Choroid plexus epithelial cell (primary cell): ENCODE measurements around the gene STK10.

Experiments
- DNase-seq: peaks from one replicate; pipeline ENCODE4 v3.0.0-alpha.2; 2010; ENCODE audit warnings: low read depth
- H3K4me3 ChIP-seq: 2 replicates; pipeline ENCODE4 v1.5.1; 2011; ENCODE audit warnings: low read depth, mild to moderate bottlenecking, control low read depth, low read length, moderate library complexity
- TF ChIP-seq, protein P1 (sequence below): conservative IDR thresholded peaks from 2 replicates; pipeline ENCODE4 v1.5.1; 2011; ENCODE audit warnings: low read depth, mild to moderate bottlenecking, control low read depth, inconsistent platforms, low read length, moderate library complexity

STK10 gene

DNA sequence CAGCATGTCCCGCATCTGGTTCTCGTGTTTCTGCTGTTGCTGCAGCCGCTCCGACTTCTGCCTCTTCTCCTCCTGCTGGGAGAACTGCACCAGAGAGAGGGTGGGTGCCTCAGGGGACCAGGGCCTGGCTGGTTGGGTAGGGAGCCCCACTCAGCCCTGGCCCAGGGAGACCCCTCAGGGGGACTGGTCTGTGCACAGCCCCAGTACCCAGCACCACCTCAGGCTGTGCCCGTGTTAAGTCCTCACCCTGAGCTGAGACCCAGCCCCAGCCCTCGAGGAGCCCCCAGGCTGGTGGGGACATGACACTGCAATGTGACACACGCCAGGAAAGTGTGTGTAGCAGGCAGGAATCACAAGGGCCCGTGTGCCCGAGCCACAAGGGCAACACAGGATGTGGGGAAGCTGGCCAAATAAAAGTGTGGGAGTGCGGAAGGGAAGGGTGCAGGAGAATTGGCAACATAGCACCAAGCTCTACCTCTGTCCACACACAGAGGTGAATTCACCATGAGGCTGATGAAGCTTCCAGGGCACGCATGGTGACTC, 133.3 kb downstream of the STK10 start:
- no peak overlapping the region for H3K4me3 ChIP-seq
- TF ChIP-seq, protein P1, sequence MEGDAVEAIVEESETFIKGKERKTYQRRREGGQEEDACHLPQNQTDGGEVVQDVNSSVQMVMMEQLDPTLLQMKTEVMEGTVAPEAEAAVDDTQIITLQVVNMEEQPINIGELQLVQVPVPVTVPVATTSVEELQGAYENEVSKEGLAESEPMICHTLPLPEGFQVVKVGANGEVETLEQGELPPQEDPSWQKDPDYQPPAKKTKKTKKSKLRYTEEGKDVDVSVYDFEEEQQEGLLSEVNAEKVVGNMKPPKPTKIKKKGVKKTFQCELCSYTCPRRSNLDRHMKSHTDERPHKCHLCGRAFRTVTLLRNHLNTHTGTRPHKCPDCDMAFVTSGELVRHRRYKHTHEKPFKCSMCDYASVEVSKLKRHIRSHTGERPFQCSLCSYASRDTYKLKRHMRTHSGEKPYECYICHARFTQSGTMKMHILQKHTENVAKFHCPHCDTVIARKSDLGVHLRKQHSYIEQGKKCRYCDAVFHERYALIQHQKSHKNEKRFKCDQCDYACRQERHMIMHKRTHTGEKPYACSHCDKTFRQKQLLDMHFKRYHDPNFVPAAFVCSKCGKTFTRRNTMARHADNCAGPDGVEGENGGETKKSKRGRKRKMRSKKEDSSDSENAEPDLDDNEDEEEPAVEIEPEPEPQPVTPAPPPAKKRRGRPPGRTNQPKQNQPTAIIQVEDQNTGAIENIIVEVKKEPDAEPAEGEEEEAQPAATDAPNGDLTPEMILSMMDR = no peak
- DNase-seq = no peak

DNA sequence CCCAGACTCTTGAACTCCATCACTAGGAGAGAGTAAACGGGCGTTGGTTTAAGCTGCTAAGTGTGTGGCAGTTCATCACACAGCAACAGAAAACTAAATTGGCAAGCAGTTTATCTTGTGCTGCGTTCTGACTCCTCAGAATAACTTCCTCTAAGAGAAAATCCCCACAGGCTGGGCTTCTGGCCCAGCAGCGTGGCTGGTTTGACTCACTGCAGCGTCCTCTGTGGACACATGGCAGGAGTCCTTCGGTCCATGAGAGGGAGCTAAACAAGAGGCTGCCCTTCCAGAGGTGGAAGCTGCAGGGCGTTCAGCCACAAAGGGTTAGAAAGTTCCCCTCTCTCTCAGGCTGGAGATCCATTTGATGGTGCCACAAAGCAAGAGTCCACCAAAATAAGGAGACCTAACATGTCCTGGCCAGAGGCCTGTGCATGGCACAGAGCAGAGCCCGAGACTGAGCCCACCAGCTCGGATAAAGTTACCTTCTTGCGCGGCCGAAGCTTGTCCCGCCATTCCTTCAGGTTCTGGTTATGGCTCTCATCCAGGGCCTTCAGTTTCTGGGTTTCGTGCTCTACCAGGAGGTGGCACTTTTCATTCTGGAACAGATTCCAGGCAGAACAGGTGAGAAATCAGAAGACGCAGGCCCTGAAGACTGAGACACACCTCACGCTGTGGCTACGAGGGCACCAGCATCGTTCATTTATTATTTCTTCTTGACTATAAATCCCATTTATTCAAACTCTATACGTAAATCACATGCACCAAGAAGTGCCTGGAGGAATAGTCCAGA, 135.4 kb downstream of the STK10 start:
- DNase-seq = peak; percentile 89
- TF ChIP-seq, protein P1 = peak; percentile 57
- H3K4me3 ChIP-seq = no peak overlapping the region

DNA sequence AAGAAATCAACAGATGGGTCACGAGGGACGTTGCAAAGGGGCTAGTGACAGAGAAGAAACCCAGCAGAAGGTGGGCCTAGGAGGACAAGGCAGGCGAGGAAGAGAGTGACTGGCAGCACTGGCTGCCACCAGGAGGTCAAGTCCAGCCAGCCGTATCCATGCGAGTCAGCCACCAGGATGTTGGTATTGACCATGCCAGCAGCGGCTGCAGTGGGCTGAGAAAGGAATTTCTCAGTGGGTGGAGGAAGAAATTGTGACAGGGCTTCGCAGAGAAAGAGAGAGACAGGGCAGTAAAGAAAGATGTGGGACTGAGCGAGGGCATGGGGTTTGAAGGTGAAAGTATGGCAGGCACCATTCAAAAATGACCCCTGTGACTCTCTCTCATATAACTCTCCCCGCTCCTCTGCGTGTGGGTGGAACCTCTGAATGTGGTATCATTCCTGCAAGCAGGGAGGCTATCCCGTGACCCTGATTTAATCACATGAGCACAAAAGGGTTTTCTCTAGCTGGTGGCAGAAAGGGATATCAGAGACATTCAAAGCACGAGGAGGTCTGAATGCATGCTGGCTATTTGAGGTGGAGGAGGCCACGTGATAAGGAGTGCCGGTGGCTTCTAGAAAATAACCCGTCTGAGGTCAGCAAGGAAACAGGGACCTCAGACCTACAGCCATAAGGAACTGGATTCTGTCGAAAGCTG, 136.2 kb downstream of the STK10 start:
- TF ChIP-seq, protein P1 = no peak
- H3K4me3 ChIP-seq = no peak overlapping the region
- DNase-seq = no peak

DNA sequence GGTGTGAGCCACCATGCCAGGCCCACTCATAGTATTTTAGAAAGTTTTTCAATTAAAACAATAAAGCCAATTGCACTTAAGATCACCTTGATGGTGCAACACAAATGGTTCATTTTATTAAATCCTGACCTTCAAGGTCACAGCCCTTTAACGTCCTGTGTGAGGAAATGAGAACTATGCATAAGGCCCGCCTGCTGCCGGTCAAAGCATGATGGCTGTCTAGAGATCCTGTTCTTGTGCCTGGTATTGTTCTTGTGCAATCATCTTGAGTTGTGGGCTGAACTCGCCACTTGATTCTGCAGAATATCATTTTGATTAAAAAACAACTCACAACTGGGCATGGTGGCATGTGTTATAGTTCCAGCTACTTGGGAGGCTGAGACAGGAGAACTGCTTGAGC, 137.9 kb downstream of the STK10 start:
- TF ChIP-seq, protein P1 = no peak
- no peak overlapping the region for H3K4me3 ChIP-seq
- DNase-seq = no peak

DNA sequence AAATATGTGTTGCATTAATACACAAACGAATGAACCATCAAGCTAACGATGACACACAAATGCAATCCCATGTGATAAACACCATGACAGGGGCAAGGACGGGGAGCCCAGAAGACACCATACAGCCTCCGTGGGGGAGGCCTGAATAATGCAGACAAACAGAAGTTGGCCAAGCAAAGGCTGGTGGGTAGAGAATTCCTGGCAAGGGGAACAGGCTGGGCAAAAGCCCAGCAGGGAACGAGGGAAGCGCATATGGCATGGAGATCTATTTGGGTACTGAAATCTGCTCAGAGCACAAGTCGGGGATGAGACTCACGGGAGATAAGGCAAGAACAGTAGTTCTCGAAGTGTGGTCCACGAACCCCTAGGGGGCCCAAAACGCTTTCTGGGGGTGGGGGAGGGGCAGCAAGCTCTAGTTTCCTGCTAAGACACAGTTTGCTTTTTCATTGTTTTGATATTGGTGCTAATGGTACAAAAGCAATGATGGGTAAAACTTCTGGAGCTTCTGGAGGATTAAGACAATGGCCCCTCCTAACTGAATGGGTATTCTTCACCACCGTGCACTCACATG, 138.7 kb downstream of the STK10 start:
- H3K4me3 ChIP-seq = no peak overlapping the region
- no peak for DNase-seq
- TF ChIP-seq, protein P1 = no peak

DNA sequence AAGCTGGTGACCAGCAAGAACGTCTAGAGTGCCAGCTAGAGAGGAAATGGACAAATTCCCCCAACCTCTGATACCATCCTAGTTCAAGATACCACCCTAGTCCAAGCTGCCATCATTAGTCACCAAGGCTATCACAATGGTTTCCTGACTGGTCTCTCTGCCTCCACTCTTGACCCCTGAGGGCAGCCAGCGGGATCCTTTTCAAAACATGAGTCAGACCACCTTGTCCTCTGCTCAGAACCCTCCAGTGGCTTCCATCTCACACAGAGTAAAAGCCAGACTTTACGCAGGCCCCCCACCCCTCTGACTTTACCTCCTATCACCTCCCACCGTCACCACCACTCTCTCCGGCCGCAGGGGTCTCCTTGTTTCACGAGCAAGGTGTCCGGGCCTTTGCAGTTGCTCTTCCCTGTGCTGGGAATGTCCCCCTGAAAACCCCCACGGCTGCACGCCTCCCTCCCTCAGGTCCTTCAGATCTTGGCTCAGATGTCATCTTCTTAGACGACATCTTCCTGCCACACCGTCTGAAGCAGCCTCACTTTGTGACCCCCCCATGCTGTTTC, 139.4 kb downstream of the STK10 start:
- peak; percentile 27 for DNase-seq

More for the DNA sequence above, 139.4 kb downstream of the STK10 start:
- TF ChIP-seq, protein P1 = no peak
- H3K4me3 ChIP-seq = no peak overlapping the region
